GM10266 (cell line): ENCODE data around the gene HDAC11.
"Not testable (repeated sequence)": the region's sequence is repeated elsewhere in the genome, so short reads cannot be mapped to it uniquely, and the experiment has no call there.

Source experiments
- DNase-seq: peaks from one replicate; pipeline ENCODE4 v3.0.0; 2012; ENCODE audit errors: extremely low spot score
- CTCF ChIP-seq: IDR thresholded peaks from 2 replicates; pipeline ENCODE4 v1.5.1; 2012; ENCODE audit warnings: mild to moderate bottlenecking, low read depth; ENCODE audit not compliant: control insufficient read depth, insufficient read depth; ENCODE audit errors: missing control alignments

HDAC11 gene

GRCh38 chr3:13480340-13481318 is 523 bp downstream of the HDAC11 start:
- TF ChIP-seq CTCF: no peak
- DNase-seq: no peak

- no peak for DNase-seq
Observed at GRCh38 chr3:13482106-13482690, 2.1 kb downstream of the HDAC11 start.

DNA sequence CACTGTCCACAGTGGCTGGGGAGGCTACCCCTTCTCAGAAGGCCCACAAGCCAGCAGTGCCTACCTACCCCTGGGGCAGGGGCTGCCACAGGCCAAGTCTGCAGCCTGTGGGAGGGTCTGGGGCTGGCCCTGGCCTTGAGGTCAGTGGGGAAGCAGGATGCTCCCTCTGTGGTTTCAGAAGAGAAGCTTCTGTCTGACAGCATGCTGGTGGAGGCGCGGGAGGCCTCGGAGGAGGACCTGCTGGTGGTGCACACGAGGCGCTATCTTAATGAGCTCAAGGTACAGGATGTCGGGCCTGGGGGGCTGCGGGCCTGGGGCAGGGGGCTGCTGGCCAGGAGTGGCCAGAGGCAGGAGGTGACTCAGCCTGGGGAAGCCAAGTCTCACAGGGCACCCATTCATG is 3.2 kb downstream of the HDAC11 start:
- no peak for TF ChIP-seq CTCF
- DNase-seq: no peak

More at GRCh38 chr3:13482106-13482690, 2.1 kb downstream of the HDAC11 start:
- no peak for TF ChIP-seq CTCF

GRCh38 chr3:13483988-13484695 is 4.0 kb downstream of the HDAC11 start:
- DNase-seq: no peak
- no peak for TF ChIP-seq CTCF

DNA sequence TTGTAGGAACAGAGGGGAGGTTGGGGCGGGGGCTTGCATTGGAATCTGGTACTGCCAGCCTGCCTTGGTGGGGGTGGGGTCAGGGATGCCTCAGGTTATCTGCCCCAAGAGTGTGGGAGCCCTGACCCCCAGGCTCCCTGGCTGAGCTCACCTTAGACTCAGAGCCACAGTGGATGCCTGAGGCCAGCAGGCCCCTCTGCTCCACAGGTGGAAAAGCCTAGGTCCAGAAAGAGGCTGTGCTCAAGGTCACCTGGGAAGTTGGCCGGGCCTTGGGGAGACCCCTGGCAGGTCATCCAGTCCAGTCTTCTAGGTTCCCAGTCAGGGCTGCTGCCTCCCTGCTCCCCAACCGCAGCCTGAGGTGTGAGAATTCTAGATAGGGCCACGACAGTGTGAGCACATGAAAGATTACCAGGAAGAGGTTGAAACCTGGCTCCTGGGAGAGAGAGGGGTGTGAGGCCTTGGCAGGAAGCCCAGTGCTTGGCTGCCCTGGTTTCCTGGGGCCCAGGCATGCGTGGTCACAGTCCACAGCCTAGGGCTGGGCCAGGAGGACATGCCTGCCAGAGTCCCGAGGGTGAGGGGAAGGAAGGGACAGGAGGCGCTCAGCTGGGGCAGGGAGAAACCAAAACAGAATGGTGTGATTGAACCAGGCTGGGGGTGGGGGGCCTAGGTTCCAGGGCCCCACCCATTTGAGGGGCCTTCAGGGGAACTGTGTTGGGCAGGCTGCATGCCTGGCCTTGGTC is 4.9 kb downstream of the HDAC11 start:
- no peak for TF ChIP-seq CTCF
- DNase-seq: no peak

- DNase-seq: not testable (repeated sequence)
Observed at GRCh38 chr3:13485630-13486562, 5.8 kb downstream of the HDAC11 start.
